Stimulated activated CD4-positive, alpha-beta T cell treated with anti-CD3 and anti-CD28 coated beads, Interleukin-4, amount 100 ng/mL, for 4 hours (primary cell): ENCODE data around the gene PAPPA.

Source experiments
- DNase-seq, 2 experiments: peaks; one replicate each; pipeline ENCODE4 v3.0.0-alpha.2; 2020

Gene PAPPA

GRCh38 chr9:116437411-116438370 lies 284.1 kb downstream of the PAPPA start:
- DNase-seq: no peak

- no peak for DNase-seq
Observed at GRCh38 chr9:116442528-116442927, 288.9 kb downstream of the PAPPA start.

- DNase-seq: no peak
Observed at GRCh38 chr9:116447934-116448333, 294.3 kb downstream of the PAPPA start.

- DNase-seq: no peak
Observed at GRCh38 chr9:116448431-116448830, 294.8 kb downstream of the PAPPA start.

- no peak for DNase-seq
Observed at GRCh38 chr9:116449949-116450348, 296.4 kb downstream of the PAPPA start.

GRCh38 chr9:116450378-116451139 lies 297.0 kb downstream of the PAPPA start:
- DNase-seq: no peak

- no peak for DNase-seq
Observed at GRCh38 chr9:116451500-116452115, 298.0 kb downstream of the PAPPA start.
